Stimulated activated CD4-positive, alpha-beta T cell treated with anti-CD3 and anti-CD28 coated beads, TNF-alpha, amount 100 ng/mL, for 4 hours (primary cell): ENCODE data around the gene ONECUT2.
"Not testable (repeated sequence)": the region's sequence is repeated elsewhere in the genome, so short reads cannot be mapped to it uniquely, and the experiment has no call there.

ENCODE experiments used
- DNase-seq, 3 experiments: peaks; one replicate each; pipeline ENCODE4 v3.0.0-alpha.2; 2020; ENCODE audit warnings: low read depth in 3 of 3

Gene ONECUT2

GRCh38 chr18:57446322-57446721 is 11.1 kb downstream of the ONECUT2 start:
- no peak for DNase-seq

GRCh38 chr18:57447154-57447621 is 12.0 kb downstream of the ONECUT2 start:
- DNase-seq: no peak

- no peak for DNase-seq
These were observed 20.5 kb downstream of the ONECUT2 start for GRCh38 chr18:57455576-57456129.

- DNase-seq: no peak
These were observed 26.6 kb downstream of the ONECUT2 start for GRCh38 chr18:57461652-57462269.

- no peak for DNase-seq
These were observed 31.1 kb downstream of the ONECUT2 start for GRCh38 chr18:57466307-57466706.

GRCh38 chr18:57466745-57467409 is 31.7 kb downstream of the ONECUT2 start:
- no peak for DNase-seq

GRCh38 chr18:57469884-57470283 is 34.7 kb downstream of the ONECUT2 start:
- no peak for DNase-seq

- no peak for DNase-seq
These were observed 40.2 kb downstream of the ONECUT2 start for GRCh38 chr18:57475408-57475807.

- DNase-seq: no peak
These were observed 40.7 kb downstream of the ONECUT2 start for GRCh38 chr18:57475903-57476302.

GRCh38 chr18:57480733-57481132 is 45.6 kb downstream of the ONECUT2 start:
- no peak for DNase-seq

- no peak for DNase-seq
These were observed 62.5 kb downstream of the ONECUT2 start for GRCh38 chr18:57497372-57498294.

GRCh38 chr18:57498682-57499256 is 63.6 kb downstream of the ONECUT2 start:
- DNase-seq: no peak

GRCh38 chr18:57502624-57503023 is 67.5 kb downstream of the ONECUT2 start:
- DNase-seq: no peak

GRCh38 chr18:57505231-57505630 is 70.1 kb downstream of the ONECUT2 start:
- DNase-seq: no peak

GRCh38 chr18:57516056-57516455 is 80.9 kb downstream of the ONECUT2 start:
- DNase-seq: no peak

- no peak for DNase-seq
These were observed 83.4 kb downstream of the ONECUT2 start for GRCh38 chr18:57518533-57518932.

GRCh38 chr18:57519668-57520424 is 84.7 kb downstream of the ONECUT2 start:
- DNase-seq: no peak

GRCh38 chr18:57522348-57522747 is 87.2 kb downstream of the ONECUT2 start:
- DNase-seq: not testable (repeated sequence)

GRCh38 chr18:57523171-57523956 is 88.2 kb downstream of the ONECUT2 start:
- DNase-seq: no peak

- no peak for DNase-seq
These were observed 92.5 kb downstream of the ONECUT2 start for GRCh38 chr18:57527556-57528229.
